HG03064 (cell line): ENCODE results near the gene ARMCX5.

ENCODE experiments used
- ATAC-seq: cut with Tn5 transposase; IDR thresholded peaks from one replicate; pipeline ENCODE4 v1.9.1; 2021; ENCODE audit warnings: low read depth; ENCODE audit not compliant: unreplicated experiment

ARMCX5 gene

DNA sequence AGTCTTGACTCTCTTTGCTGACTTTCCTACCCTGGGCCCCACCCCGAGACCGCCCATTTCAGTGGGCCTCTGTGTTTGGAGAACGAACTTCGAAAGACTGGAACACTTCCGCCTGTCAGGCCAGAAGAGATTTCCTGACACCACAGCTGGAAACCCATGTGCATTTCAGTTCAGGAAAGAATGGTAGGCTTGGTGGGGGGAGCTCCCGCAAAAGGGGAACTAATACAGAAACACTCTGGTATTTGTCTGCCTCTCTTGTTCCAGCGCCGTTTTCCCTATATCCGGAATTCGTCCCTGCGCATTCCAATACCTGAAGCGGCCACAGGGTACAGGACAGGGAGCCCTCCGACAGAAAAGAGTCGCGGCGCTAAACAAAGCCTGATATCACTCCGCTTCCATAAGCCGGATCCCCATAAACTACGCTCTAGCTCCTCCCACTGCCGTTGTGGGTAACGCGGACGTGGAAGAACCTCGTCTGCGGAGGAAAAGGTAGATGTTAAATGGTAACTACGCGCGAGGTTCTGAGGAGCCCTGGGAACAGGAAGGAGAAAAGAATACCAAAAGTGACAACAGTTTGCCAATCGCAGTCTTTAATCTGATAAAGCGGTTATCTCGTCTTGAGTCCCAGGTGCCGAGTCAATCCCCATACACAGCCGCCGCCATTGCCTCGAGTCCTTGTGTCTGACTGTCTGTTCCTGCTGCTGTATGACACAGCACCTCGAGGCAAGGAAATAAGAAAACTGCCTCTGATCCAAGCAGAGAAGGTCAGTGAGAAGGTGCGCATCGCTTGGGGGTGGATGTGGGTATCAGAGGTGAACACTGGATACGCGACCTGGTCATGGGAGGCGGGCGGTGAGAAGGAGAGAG is at the start of gene ARMCX5:
ARMCX5 (plus strand) TSS at position 432 of the 867 bp plus-strand sequence. CDS start 2,627 bp downstream, outside the sequence.
- ATAC-seq, result peak; percentile 75

DNA sequence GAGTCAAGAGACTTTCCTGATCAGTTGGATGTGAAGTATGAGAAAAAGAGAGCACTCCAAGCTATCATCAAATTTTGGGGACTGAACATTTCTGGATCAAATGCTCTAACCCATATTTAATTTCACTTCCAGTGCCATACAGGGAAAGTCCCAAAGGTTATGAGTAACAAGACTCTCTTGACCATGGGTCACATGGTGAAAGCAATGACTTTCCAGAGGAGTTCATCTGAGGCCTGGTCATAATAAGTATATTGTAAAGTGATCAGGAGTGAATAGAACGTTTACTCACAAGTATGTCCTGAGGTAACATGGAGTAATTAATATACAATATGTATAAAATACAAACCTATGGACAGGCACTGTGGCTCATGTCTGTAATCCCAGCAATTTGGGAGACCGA is 40.7 kb upstream of the ARMCX5 start:
- ATAC-seq, result no peak

DNA sequence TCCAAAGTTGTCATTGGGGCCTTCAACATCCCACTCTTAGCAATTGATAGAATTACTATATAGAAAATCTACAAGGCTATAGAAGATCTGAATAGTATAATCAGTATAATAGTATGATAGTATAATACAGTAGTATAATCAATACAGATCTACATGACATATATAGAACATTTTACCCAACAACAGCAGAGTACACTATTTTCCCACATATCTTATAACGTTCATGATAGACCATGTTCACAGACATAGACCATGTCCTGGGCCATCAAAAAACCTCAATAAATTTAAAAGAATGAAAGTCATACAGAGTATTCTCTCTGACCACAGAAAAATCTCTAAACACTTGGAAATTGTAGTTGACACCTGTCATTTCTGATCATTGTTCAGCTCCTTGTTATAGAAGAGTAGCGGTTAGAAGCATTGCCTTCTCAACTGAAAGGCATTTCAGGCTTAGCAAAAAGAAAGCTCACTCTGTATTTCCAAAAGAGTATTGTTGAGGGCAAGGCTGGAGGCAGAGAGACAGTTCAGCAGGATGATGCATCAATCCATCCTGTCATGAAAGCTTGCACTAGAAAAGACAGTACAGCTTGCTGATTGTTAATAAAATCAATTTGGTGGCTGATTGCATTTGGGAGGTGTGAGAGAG is 38.8 kb upstream of the ARMCX5 start:
- ATAC-seq, result no peak

DNA sequence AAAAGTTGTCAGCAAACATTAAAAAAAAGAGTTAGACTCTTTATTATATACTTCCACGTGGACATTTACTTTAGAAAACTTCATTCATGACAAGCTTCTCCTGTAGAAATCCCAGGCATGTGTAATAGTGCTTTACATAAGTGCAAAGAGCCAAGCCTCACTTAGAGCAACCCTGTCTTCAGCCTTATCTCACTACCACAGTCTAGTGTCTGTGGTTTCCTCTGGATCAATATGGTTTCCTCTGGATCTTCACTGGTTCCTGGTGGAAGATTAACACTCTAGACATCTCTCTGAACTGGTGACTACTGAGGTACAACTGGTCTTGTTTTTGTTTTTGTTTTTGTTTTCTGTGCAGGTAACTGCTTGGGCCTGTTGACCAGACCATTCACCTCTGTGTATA is 18.4 kb upstream of the ARMCX5 start:
- ATAC-seq, result no peak

DNA sequence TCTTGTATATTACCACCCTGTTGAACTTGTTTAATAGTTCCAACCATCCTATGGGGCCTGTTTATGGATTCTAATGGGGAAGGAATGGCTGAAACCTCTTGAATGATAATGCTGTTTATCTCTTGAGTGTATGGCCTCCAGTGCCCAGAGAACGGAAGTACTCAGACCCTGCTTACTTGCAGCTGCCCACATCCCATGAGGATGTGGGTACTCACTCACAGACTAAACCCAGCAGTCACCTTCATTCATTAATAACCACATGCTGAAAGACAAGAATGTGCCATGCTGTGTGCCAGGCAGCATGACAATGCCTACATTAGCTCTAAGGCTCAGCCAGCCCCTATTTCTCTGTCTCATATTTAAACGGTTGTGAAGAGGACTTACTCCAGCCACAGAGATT is 5.9 kb upstream of the ARMCX5 start:
- no peak for ATAC-seq

DNA sequence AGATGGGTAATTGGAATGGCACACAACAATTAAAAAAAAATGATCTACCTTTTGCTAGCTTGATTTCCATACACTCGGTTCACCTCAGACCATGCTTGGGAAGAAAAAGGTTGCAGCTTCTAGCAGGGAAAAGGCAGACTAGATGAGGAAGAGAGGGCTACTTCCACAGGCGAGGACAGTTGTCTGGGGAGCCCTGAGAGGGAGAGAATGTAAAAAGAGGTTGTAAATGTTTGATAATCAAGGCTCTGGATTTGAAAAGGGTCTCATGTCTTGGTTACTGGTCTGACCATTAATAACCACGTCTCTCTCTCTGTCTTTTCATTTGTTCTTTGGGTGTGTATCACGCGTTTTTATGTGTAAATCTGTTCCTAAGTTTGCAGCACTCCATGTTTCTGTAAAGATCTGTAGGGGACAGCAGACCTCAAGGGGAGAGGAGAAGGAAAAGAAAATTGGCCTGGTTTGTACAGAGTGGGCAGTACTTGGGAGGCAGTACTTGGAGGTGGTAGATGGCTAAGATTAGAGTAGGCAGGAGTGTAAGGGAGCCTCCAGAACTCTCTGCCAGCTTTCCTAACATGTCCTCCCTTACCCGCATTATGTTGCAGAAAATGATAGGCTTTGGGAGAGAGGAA is 750 bp downstream of the ARMCX5 start:
- peak; percentile 17 for ATAC-seq

DNA sequence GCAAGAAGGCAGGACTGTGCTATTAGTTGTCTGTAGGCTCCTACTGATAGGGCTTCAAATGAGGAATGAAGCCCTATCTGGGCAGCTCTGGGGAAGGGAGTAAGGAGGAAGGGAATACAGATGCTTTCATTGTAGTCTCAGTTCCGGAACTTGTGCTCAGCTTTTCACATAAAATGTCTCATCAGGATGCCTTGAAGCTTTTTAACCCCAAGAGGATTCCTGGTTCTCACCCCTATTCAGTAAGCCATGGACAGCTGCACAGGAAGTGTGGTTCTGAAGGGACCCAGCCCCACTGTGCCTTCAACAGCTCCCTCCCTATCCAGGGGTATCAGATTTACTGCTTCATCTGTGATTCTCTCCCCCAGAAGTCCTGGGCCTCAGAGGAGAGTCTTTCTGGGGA is 5.0 kb downstream of the ARMCX5 start:
- no peak for ATAC-seq

DNA sequence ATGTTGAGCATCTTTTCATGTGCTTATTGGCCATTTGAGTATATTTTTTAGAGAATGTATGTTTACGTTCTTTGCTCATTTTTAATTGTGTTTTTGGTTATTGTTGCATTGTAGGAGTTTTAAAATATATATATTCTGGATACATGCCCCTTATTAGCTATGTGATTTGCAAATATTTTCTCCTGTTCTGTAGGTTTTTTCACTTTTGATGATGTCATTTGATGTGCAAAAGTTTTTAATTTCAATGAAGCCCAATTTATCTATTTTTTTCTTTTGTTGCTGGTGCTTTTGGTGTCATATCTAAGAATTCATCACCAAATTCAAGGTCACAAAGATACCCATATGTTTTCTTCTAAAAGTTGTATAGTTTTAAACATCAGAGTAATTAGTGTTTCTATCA is 6.8 kb downstream of the ARMCX5 start:
- no peak for ATAC-seq

DNA sequence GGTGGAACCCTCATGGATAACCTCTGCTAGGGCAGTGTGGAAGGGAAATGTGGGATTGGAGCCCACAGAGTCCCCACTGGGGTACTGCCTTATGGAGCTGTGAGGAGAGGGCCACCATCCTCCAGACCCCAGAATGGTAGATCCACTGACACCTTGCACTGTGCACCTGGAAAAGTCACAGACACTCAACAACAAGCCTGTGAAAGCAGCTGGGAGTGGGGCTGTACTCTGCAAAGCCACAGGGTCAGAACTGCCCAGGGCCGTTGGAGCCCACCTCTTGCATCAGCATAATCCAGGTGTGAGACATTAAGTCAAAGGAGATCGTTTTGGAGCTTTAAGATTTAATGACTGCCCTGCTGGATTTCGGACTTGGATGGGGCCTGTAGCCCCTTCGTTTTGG is 11.6 kb downstream of the ARMCX5 start:
- ATAC-seq, result no peak

DNA sequence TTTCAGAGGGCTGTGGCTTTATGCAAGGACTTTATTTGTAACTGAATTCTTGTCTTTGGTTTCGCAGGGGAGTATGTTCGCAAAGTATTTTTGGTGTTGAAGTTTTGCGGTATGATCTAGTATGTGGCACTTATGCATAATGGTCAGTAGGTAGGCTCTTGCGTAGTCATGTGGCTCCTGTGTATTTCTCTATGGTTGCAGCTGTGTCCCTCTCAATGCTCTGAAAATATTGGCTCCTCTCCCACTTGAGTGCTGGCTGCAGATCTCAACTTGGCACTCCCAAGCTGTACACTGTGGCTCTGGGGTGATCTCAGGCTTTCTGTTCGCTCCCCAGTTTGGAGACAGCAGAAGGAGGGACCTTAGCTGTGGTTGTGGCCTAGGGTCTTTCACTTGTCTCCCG is 24.8 kb downstream of the ARMCX5 start:
- ATAC-seq, result no peak

DNA sequence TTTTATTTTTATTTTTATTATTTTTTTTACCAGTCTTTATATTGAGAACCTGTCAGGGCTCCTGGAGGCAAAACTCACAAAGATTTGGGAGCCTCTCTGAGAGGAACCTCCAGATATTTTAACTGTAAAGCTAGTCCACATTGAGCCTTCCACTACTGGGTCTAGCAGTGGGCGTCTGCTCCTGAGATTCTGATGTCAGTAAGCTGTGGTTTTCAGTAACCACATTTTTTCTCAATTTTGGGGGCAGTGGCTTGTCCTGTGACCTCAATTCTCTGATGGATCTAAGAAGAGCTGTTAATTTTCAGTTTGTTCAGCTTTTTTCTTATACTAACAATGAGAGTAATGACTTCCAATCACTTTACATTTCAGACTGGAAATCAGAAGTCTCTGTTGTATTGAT is 28.3 kb downstream of the ARMCX5 start:
- no peak for ATAC-seq

DNA sequence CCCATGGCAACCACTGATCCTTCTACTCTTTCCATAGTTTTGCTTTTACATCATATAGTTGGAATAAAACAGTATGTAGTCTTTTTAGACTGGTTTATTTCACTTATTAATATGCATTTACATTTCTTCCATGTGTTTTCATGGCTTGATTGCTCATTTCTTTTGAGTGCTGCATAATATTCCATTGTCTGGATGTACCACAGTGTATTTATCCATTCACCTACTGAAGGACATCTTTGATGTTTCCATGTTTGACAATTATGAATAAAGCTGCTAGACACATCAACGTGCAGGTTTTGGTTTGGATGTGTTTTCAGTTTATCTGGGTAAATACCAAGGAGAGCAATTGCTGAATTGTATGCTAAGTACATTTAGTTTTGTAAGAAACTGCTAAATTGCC is 38.2 kb downstream of the ARMCX5 start:
- ATAC-seq, result no peak

DNA sequence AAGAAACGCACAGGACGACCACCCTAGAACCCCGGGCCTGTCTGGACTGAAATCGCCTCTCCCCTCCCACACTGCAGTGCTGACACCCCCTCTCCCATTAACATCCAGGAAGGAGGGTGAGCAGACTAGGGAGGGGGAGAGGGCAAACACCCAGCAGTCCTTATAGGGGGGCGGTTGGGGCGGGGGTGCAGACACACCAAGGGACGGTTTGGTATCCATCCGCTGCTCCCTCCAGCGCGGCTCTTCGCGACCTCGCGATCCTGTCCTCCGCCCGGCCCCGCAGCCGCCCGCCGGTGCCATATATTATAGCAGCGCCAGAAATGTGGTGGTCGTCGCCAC is 51.6 kb downstream of the ARMCX5 start:
- no peak for ATAC-seq

DNA sequence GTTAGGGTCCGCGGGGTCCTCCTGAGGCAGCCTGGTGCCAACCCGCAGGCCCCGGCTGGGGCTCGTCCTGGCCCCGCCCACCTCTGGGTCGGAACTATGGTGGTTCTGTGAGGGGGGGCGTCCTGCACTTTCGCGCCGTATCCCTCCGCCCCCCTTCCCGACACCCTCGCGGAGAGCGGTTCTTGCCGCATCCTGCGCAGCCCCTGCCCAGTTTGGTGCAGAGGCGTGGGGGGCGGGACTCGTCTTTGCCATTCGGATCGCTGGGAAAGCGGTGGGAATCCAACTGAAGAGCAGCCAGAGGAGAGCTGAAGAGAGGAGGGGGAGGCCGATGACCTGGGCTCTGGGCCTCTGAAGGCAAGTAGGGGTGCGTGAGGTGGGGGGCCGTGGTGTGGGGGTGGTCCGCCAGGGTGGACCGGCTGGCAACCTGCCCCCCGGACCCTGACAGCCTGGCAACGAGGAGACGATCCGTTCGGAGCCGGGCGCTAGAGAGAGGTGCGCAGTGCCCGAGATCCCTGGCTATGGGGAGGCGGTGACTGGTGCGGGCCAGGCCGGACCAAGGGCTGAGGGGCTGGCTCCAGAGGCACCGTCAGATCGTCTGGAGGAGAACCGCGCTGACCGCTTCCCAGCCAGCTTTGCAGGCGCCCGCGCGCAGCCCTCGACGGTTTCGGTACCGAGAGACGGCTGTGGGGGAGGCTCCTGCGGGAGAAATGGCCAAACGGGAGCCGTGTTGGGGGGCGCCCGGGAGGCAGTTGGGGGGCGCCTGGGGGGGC is 52.1 kb downstream of the ARMCX5 start, which contains the start of gene GPRASP1:
GPRASP1 (plus strand) TSS at position 242 of the 770 bp plus-strand sequence. CDS start 2,431 bp downstream, outside the sequence.
- ATAC-seq, result no peak

DNA sequence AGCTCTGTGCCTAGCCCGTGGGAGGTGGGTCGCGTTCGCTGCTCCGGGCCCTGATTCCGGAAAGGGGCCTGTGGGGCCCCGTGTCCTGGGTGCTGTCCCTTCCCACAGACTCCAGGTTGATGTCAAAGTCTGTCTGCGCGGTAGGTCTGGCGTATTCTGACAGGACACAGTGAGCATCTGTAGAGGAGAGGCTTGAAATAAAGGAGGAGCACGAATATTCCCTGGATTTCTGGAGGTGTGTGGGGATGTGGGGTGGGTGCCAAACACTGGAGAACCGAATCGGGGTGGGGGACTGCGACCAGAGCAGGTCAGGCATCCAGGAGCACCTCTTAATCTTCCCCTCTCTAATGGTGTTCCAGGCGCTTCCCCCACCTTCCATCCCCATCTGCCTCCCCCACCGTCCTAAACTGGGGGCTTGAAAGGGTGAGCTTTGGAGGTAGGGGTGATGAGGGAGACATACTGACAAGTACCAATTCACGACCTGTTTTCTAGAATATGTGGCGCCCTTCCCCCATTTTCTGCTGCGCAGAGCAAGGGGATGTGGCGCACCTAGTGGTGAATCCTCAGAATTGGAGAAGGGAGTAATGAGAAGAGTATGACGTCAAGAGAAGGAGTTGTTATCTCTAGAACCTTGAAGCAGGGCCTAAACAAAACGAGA is 52.8 kb downstream of the ARMCX5 start:
- ATAC-seq, result peak; percentile 69
